MM.1S (cell line): Measurements from ENCODE around the gene SYK.

Experiments
- EZH2 ChIP-seq: fragments of 300-600 bp; sonication (generic); optimal IDR thresholded peaks from 2 replicates; pipeline ENCODE3; 2017; ENCODE audit warnings: low read depth, mild to moderate bottlenecking, antibody characterized with exemption, low read length, mixed read lengths
- EZH2phosphoT487 ChIP-seq: fragments of 300-600 bp; sonication (generic); IDR thresholded peaks from 2 replicates; pipeline ENCODE4 v1.6.1; 2018; ENCODE audit warnings: antibody characterized with exemption, low read length
- TF ChIP-seq, protein P1 (sequence below): fragments of 300-600 bp; sonication (generic); IDR thresholded peaks from 2 replicates; pipeline ENCODE4 v1.5.1; 2016; ENCODE audit warnings: antibody characterized with exemption, low read length, mixed read lengths

DNA sequence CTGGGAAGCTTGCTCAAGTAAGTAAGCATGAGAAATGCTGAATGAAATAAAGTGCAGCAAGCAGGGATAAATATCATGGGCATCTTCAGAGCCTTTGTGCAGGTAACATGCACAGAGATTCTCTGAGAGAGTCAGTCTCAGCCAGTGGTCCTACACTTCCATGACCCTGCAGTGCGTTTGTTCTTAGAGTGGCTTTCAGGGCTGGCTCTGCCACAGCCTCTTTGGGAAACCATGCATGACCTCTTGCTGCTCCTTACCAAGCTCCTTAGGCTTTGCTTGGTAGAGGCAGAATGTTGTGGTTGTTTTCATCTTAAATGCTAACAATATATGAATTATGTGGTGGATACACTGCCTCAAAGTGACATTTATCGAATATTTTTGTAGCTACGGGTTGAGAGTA lies 5.4 kb downstream of the SYK start:
- TF ChIP-seq, protein P1, sequence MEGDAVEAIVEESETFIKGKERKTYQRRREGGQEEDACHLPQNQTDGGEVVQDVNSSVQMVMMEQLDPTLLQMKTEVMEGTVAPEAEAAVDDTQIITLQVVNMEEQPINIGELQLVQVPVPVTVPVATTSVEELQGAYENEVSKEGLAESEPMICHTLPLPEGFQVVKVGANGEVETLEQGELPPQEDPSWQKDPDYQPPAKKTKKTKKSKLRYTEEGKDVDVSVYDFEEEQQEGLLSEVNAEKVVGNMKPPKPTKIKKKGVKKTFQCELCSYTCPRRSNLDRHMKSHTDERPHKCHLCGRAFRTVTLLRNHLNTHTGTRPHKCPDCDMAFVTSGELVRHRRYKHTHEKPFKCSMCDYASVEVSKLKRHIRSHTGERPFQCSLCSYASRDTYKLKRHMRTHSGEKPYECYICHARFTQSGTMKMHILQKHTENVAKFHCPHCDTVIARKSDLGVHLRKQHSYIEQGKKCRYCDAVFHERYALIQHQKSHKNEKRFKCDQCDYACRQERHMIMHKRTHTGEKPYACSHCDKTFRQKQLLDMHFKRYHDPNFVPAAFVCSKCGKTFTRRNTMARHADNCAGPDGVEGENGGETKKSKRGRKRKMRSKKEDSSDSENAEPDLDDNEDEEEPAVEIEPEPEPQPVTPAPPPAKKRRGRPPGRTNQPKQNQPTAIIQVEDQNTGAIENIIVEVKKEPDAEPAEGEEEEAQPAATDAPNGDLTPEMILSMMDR: no peak
- TF ChIP-seq EZH2: no peak
- TF ChIP-seq EZH2phosphoT487: no peak
